ENCODE measurements around the gene CPB2.

DNA sequence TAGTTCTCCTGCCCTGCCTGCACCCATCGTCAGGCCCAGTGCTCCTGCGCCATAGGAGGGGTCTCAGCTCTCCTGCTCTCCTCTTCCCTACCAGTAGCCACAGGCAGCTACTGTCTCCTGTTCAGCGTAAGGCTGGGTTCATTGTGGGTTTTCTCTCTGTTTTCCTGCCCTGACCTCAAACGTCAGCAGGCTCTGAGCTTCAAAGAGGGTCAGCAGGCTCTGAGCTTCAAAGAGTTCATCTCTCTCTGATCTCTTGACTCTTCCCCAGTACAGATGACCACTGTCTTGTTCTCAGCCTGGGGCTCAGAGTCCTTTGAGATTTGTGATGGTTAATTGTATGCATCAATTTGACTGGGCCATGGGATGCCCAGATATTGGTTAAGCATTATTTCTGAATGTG, 4.6 kb upstream of the CPB2 start:
- TF ChIP-seq CTCF (IDR thresholded peaks at IDR 0.05 in 8 of 11, conservative IDR thresholded peaks at IDR 0.05 in 3 of 11) = no peak
- TF ChIP-seq POLR2AphosphoS5 (IDR thresholded peaks at IDR 0.05) = no peak
